Measurements from ENCODE around the gene AIF1.

GRCh38 chr6:31588871-31589650, 26.0 kb upstream of the AIF1 start:
- TF ChIP-seq POLR2A (IDR thresholded peaks at IDR 0.05), result no peak
- TF ChIP-seq POLR2AphosphoS5 (IDR thresholded peaks at IDR 0.05), result no peak
- TF ChIP-seq, protein P1, sequence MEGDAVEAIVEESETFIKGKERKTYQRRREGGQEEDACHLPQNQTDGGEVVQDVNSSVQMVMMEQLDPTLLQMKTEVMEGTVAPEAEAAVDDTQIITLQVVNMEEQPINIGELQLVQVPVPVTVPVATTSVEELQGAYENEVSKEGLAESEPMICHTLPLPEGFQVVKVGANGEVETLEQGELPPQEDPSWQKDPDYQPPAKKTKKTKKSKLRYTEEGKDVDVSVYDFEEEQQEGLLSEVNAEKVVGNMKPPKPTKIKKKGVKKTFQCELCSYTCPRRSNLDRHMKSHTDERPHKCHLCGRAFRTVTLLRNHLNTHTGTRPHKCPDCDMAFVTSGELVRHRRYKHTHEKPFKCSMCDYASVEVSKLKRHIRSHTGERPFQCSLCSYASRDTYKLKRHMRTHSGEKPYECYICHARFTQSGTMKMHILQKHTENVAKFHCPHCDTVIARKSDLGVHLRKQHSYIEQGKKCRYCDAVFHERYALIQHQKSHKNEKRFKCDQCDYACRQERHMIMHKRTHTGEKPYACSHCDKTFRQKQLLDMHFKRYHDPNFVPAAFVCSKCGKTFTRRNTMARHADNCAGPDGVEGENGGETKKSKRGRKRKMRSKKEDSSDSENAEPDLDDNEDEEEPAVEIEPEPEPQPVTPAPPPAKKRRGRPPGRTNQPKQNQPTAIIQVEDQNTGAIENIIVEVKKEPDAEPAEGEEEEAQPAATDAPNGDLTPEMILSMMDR (IDR thresholded peaks at IDR 0.05), result no peak
- no peak for TF ChIP-seq EP300 (IDR thresholded peaks at IDR 0.05)
